ENCODE data around the gene POLE4. TPM values are rescaled to one million over a fixed set of nuclear protein-coding genes. Genes with fewer than 3 reads are reported as not detected.

Gene POLE4
- total RNA-seq, 1 experiment from 2014 or later: 34.4 TPM

GRCh38 chr2:74984947-74985637, 26.6 kb downstream of the POLE4 start:
- Histone ChIP-seq H3K56ac (ENCODE audit: insufficient read length, low read depth, low read length) (no peak overlapping the region), H3K4me2 (ENCODE audit: insufficient read depth, insufficient read length, low read length) (no peak overlapping the region), H3K23me2 (ENCODE audit: insufficient read length, low read depth, low read length, poor library complexity, severe bottlenecking) (no peaks in the 10 kb centered on the region), H3K79me1 (ENCODE audit: insufficient read depth, low read depth, low read length, poor library complexity, severe bottlenecking) (no peaks in the 10 kb centered on the region), H4K8ac (replicated peaks; ENCODE audit: insufficient read length, low read depth, low read length) (no peak overlapping the region), H3K18ac (ENCODE audit: insufficient read length, low read depth, low read length) (no peak overlapping the region), H4K5ac (ENCODE audit: insufficient read length, low read depth, low read length) (no peak overlapping the region), H3K14ac (ENCODE audit: insufficient read depth, low read length) (no peak overlapping the region), H3K23ac (ENCODE audit: insufficient read length, low read depth, low read length) (no peak overlapping the region), H3K79me2 (ENCODE audit: insufficient read depth, low read length) (no peaks in the 10 kb centered on the region), H2BK15ac (ENCODE audit: low read depth, low read length) (no peak overlapping the region), H2BK12ac (ENCODE audit: insufficient read length, low read depth, low read length) (no peak overlapping the region), H4K91ac (ENCODE audit: insufficient read length, low read depth, low read length) (no peak overlapping the region), H2BK5ac (ENCODE audit: insufficient read length, low read length) (no peak overlapping the region), H3K27ac (ENCODE audit: insufficient read length, low read depth, low read length) (no peak overlapping the region), H3K9me3 (ENCODE audit: control insufficient read depth, low read depth, low read length) (no peaks in the 10 kb centered on the region), H3K9ac (ENCODE audit: extremely low read depth, insufficient read length, low read length) (no peak overlapping the region), H2BK120ac (ENCODE audit: low read depth, low read length, poor library complexity, severe bottlenecking) (no peak overlapping the region), H2AFZ (ENCODE audit: low read length) (no peak overlapping the region), H4K20me1 (ENCODE audit: control insufficient read depth, insufficient read depth, insufficient read length) (no peaks in the 10 kb centered on the region), H3K4ac (ENCODE audit: low read depth, low read length) (no peak overlapping the region), H3T11ph (ENCODE audit: low read length) (no peak overlapping the region), H3K4me1 (ENCODE audit: insufficient read depth, low read length) (no peaks in the 10 kb centered on the region), H3K27me3 (ENCODE audit: insufficient read depth, low read length) (no peaks in the 10 kb centered on the region), H2AK5ac (ENCODE audit: insufficient read length, low read length) (no peak overlapping the region), H2BK20ac (ENCODE audit: low read depth, low read length, poor library complexity, severe bottlenecking) (no peak overlapping the region)
- no peaks in the 10 kb centered on the region for H3K27me3 Mint-ChIP-seq (ENCODE audit: low read depth)
- H3K4me3 Mint-ChIP-seq: no peak overlapping the region
- no CpG with 5 or more reads among the region's 3 CpGs for WGBS (ENCODE audit: extremely low coverage, insufficient read length, low lambda C conversion rate)
- TF ChIP-seq, protein P1, sequence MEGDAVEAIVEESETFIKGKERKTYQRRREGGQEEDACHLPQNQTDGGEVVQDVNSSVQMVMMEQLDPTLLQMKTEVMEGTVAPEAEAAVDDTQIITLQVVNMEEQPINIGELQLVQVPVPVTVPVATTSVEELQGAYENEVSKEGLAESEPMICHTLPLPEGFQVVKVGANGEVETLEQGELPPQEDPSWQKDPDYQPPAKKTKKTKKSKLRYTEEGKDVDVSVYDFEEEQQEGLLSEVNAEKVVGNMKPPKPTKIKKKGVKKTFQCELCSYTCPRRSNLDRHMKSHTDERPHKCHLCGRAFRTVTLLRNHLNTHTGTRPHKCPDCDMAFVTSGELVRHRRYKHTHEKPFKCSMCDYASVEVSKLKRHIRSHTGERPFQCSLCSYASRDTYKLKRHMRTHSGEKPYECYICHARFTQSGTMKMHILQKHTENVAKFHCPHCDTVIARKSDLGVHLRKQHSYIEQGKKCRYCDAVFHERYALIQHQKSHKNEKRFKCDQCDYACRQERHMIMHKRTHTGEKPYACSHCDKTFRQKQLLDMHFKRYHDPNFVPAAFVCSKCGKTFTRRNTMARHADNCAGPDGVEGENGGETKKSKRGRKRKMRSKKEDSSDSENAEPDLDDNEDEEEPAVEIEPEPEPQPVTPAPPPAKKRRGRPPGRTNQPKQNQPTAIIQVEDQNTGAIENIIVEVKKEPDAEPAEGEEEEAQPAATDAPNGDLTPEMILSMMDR (conservative IDR thresholded peaks at IDR 0.05): peak; percentile 19; the same call in 1 of the 3 replicates
- H3K4me1 Mint-ChIP-seq: peaks cover 9 to 10% of the 10 kb centered on the region in 2 experiments
- peak; percentile 34 for DNase-seq
- peaks cover 0 to 3% (median 0%) of the 10 kb centered on the region in 3 experiments; a peak in 2 of 7 replicates for H3K36me3 Mint-ChIP-seq (ENCODE audit: insufficient read depth in 1 of 3, low read depth in 3 of 3)
- H3K27ac Mint-ChIP-seq: peak overlapping the region in 1 of 3 experiments; percentile 69; a peak in 2 of 7 replicates
- no peaks in the 10 kb centered on the region for H3K9me3 Mint-ChIP-seq

All from H9 (cell line).